Measurements from ENCODE around the gene MVP. TPM values are rescaled to one million over a fixed set of nuclear protein-coding genes. Genes with fewer than 3 reads are reported as not detected.
A peak's percentile ranks its signal among the peaks of the same experiment; 100 is the strongest.

Gene MVP
- total and polyA plus RNA-seq, 9 donors = 14.5 to 30.0 (median 19.6) TPM

GRCh38 chr16:29815793-29816693, 4.2 kb upstream of the MVP start, which contains the start of gene PAGR1:
PAGR1 (plus strand) TSS chr16:29816152; CDS start chr16:29816526, 374 bp downstream.
- under 1% methylated on average over 46 of the region's 70 CpGs for WGBS (ENCODE audit: insufficient coverage)
- Histone ChIP-seq H3K4me3 (ENCODE audit: low read length) (peak within 1 kb of the TSS; percentile 95), H3K27ac (ENCODE audit: low read length) (peak within 1 kb of the TSS; percentile 97), H3K4me1 (ENCODE audit: control insufficient read depth, insufficient read depth, low read length) (peaks cover 72% of the 10 kb centered on the region), H3K9me3 (replicated peaks; ENCODE audit: control insufficient read depth, low read depth, low read length) (no peaks in the 10 kb centered on the region), H3K36me3 (ENCODE audit: control insufficient read depth, insufficient read depth, low read length) (peaks cover 24% of the 10 kb centered on the region), H3K27me3 (ENCODE audit: control insufficient read depth, insufficient read depth, low read length) (peaks cover 2% of the 10 kb centered on the region)
- DNase-seq = peak; percentile 100

- Histone ChIP-seq H3K27me3 (ENCODE audit: control insufficient read depth, insufficient read depth, low read length) (peaks cover 2% of the 10 kb centered on the region), H3K9me3 (replicated peaks; ENCODE audit: control insufficient read depth, low read depth, low read length) (no peaks in the 10 kb centered on the region), H3K27ac (ENCODE audit: low read length) (peak overlapping the region; percentile 97), H3K36me3 (ENCODE audit: control insufficient read depth, insufficient read depth, low read length) (peaks cover 24% of the 10 kb centered on the region), H3K4me3 (ENCODE audit: low read length) (peak overlapping the region; percentile 95), H3K4me1 (ENCODE audit: control insufficient read depth, insufficient read depth, low read length) (peaks cover 72% of the 10 kb centered on the region)
- peak; percentile 67 for DNase-seq
- under 1% methylated on average over 24 of the region's 37 CpGs for WGBS (ENCODE audit: insufficient coverage)
Measured at GRCh38 chr16:29816694-29817441, 3.4 kb upstream of the MVP start.

- no peak for DNase-seq
- 89% methylated on average over 3 of the region's 4 CpGs for WGBS (ENCODE audit: insufficient coverage)
- Histone ChIP-seq H3K27ac (ENCODE audit: low read length) (no peak overlapping the region), H3K36me3 (ENCODE audit: control insufficient read depth, insufficient read depth, low read length) (peaks cover 29% of the 10 kb centered on the region), H3K4me3 (ENCODE audit: low read length) (no peak overlapping the region), H3K27me3 (ENCODE audit: control insufficient read depth, insufficient read depth, low read length) (no peaks in the 10 kb centered on the region), H3K4me1 (ENCODE audit: control insufficient read depth, insufficient read depth, low read length) (peaks cover 67% of the 10 kb centered on the region), H3K9me3 (replicated peaks; ENCODE audit: control insufficient read depth, low read depth, low read length) (no peaks in the 10 kb centered on the region)
Measured at GRCh38 chr16:29818082-29818481, 2.2 kb upstream of the MVP start.

- Histone ChIP-seq H3K9me3 (replicated peaks; ENCODE audit: control insufficient read depth, low read depth, low read length) (no peaks in the 10 kb centered on the region), H3K27me3 (ENCODE audit: control insufficient read depth, insufficient read depth, low read length) (no peaks in the 10 kb centered on the region), H3K4me1 (ENCODE audit: control insufficient read depth, insufficient read depth, low read length) (peaks cover 60% of the 10 kb centered on the region), H3K4me3 (ENCODE audit: low read length) (no peak overlapping the region), H3K36me3 (ENCODE audit: control insufficient read depth, insufficient read depth, low read length) (peaks cover 29% of the 10 kb centered on the region), H3K27ac (ENCODE audit: low read length) (no peak overlapping the region)
- no peak for DNase-seq
- WGBS (ENCODE audit: insufficient coverage) = 70% methylated on average over 9 of the region's 15 CpGs
Measured at GRCh38 chr16:29819506-29819905, 756 bp upstream of the MVP start.

- Histone ChIP-seq H3K4me1 (ENCODE audit: control insufficient read depth, insufficient read depth, low read length) (peaks cover 63% of the 10 kb centered on the region), H3K27ac (ENCODE audit: low read length) (peak overlapping the region; percentile 92), H3K9me3 (replicated peaks; ENCODE audit: control insufficient read depth, low read depth, low read length) (no peaks in the 10 kb centered on the region), H3K27me3 (ENCODE audit: control insufficient read depth, insufficient read depth, low read length) (no peaks in the 10 kb centered on the region), H3K36me3 (ENCODE audit: control insufficient read depth, insufficient read depth, low read length) (peaks cover 29% of the 10 kb centered on the region), H3K4me3 (ENCODE audit: low read length) (peak overlapping the region; percentile 57)
- DNase-seq = peak; percentile 40
- WGBS (ENCODE audit: insufficient coverage) = 42% methylated on average over 9 of the region's 11 CpGs
Measured at GRCh38 chr16:29820730-29821642, 724 bp downstream of the MVP start.

- H3K36me3 ChIP-seq (ENCODE audit: control insufficient read depth, insufficient read depth, low read length) = peaks cover 29% of the 10 kb centered on the region
Measured at GRCh38 chr16:29821643-29822115, 1.4 kb downstream of the MVP start.

GRCh38 chr16:29824589-29825144, 4.4 kb downstream of the MVP start:
- peak; percentile 63 for DNase-seq
- Histone ChIP-seq H3K27me3 (ENCODE audit: control insufficient read depth, insufficient read depth, low read length) (no peaks in the 10 kb centered on the region), H3K4me1 (ENCODE audit: control insufficient read depth, insufficient read depth, low read length) (peaks cover 51% of the 10 kb centered on the region), H3K4me3 (ENCODE audit: low read length) (no peak overlapping the region), H3K9me3 (replicated peaks; ENCODE audit: control insufficient read depth, low read depth, low read length) (no peaks in the 10 kb centered on the region), H3K36me3 (ENCODE audit: control insufficient read depth, insufficient read depth, low read length) (peaks cover 7% of the 10 kb centered on the region), H3K27ac (ENCODE audit: low read length) (peak overlapping the region; percentile 40)
- no CpG with 5 or more reads among the region's 7 CpGs for WGBS (ENCODE audit: insufficient coverage)

More at GRCh38 chr16:29821643-29822115, 1.4 kb downstream of the MVP start:
- DNase-seq = peak; percentile 52
- Histone ChIP-seq H3K9me3 (replicated peaks; ENCODE audit: control insufficient read depth, low read depth, low read length) (no peaks in the 10 kb centered on the region), H3K4me3 (ENCODE audit: low read length) (no peak overlapping the region), H3K27ac (ENCODE audit: low read length) (peak overlapping the region; percentile 92), H3K27me3 (ENCODE audit: control insufficient read depth, insufficient read depth, low read length) (no peaks in the 10 kb centered on the region), H3K4me1 (ENCODE audit: control insufficient read depth, insufficient read depth, low read length) (peaks cover 62% of the 10 kb centered on the region)
- 17% methylated on average over 4 of the region's 7 CpGs for WGBS (ENCODE audit: insufficient coverage)

GRCh38 chr16:29825145-29826044, 5.1 kb downstream of the MVP start:
- H3K4me3 ChIP-seq (ENCODE audit: low read length) = no peak overlapping the region
- no peaks in the 10 kb centered on the region for H3K9me3 ChIP-seq (replicated peaks; ENCODE audit: control insufficient read depth, low read depth, low read length)
- H3K27me3 ChIP-seq (ENCODE audit: control insufficient read depth, insufficient read depth, low read length) = no peaks in the 10 kb centered on the region
- H3K4me1 ChIP-seq (ENCODE audit: control insufficient read depth, insufficient read depth, low read length) = peaks cover 45% of the 10 kb centered on the region
- peaks cover 5% of the 10 kb centered on the region for H3K36me3 ChIP-seq (ENCODE audit: control insufficient read depth, insufficient read depth, low read length)
- 37% methylated on average over 9 of the region's 10 CpGs for WGBS (ENCODE audit: insufficient coverage)
- peak overlapping the region; percentile 40 for H3K27ac ChIP-seq (ENCODE audit: low read length)
- peak; percentile 80 for DNase-seq

Measured in muscle of leg (tissue), 11 donors.